Tibial artery (tissue), 4 donors: ENCODE data around the gene KCNK3.
A peak's percentile ranks its signal among the peaks of the same experiment; 100 is the strongest.

Source experiments
- DNase-seq, 2 donors: peaks; one replicate each; pipeline ENCODE4 v3.0.0-alpha.2; 2019
- H3K27ac ChIP-seq, 2 donors: fragments of 200-600 bp; sonication (generic) in 1 of 2; 1 replicate in 1 of 2; 2 replicates in 1 of 2; pipeline ENCODE4 v1.5.1; 2018 to 2019; ENCODE audit warnings: mild to moderate bottlenecking in 1 of 2
- H3K27me3 ChIP-seq, 2 donors: fragments of 200-600 bp; sonication (generic) in 1 of 2; one replicate each; pipeline versions ENCODE4 v1.5.1 to v1.6.0; 2016 to 2019
- H3K36me3 ChIP-seq, 3 donors: fragments of 200-600 bp; sonication (generic) in 2 of 3; one replicate each; pipeline ENCODE4 v1.5.1; 2016 to 2019; ENCODE audit warnings: mild to moderate bottlenecking in 2 of 3
- H3K4me1 ChIP-seq, 4 donors: fragments of 200-600 bp; sonication (generic) in 2 of 4; 1 replicate in 3 of 4; 2 replicates in 1 of 4; pipeline ENCODE4 v1.5.1; 2016 to 2019
- H3K4me3 ChIP-seq, 2 donors: fragments of 200-600 bp; sonication (generic) in 1 of 2; 1 replicate in 1 of 2; 2 replicates in 1 of 2; pipeline ENCODE4 v1.5.1; 2018 to 2019; ENCODE audit warnings: mild to moderate bottlenecking in 2 of 2
- H3K9me3 ChIP-seq, 3 donors: fragments of 200-600 bp; sonication (generic) in 1 of 3; one replicate each; pipeline ENCODE4 v1.5.1; 2016 to 2019
- intact Hi-C: fragments of 100-400 bp; cut with DNase I; formaldehyde crosslinking; loops from one replicate; pipeline ENCODE4 v1.15.0; 2023; ENCODE audit warnings: low total_unique reads
- TF ChIP-seq, protein P1 (sequence below), 2 experiments: fragments of 200-600 bp in 1 of 2; fragments of 450-650 bp in 1 of 2; IDR thresholded peaks; one replicate each; pipeline ENCODE4 v1.5.1; 2017 to 2019; ENCODE audit warnings: antibody characterized with exemption in 2 of 2, mild to moderate bottlenecking in 1 of 2, moderate library complexity in 1 of 2

KCNK3 gene

DNA sequence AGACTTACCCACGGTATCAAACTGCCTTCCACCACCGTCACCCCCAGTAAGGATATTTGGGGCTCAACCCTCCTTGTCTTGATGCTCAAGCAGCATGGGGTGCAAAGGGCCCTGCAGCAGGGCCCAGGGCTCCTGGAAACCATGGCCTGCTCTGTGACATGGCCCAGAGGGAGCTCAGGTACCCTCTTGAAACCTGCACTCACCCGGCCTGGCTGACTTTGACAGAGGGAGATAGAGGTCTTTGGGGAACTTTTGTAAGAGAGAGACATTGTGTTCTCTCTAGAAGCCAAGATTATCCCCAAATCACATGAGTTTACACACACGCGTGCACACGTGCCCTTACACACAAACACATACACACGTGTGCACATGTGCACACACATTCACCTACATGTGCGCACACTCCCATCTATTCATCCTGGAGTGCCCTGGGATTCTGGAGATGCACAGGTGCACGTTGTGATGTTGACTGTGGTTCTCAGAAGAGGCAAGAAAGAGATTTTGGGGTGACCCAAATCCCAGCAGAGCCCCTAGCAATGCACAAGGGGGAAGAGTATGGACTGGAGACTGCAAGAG lies 19.6 kb upstream of the KCNK3 start:
- H3K9me3 ChIP-seq, result no peaks in the 10 kb centered on the region
- intact Hi-C loops, result no loop called here
- TF ChIP-seq, protein P1, sequence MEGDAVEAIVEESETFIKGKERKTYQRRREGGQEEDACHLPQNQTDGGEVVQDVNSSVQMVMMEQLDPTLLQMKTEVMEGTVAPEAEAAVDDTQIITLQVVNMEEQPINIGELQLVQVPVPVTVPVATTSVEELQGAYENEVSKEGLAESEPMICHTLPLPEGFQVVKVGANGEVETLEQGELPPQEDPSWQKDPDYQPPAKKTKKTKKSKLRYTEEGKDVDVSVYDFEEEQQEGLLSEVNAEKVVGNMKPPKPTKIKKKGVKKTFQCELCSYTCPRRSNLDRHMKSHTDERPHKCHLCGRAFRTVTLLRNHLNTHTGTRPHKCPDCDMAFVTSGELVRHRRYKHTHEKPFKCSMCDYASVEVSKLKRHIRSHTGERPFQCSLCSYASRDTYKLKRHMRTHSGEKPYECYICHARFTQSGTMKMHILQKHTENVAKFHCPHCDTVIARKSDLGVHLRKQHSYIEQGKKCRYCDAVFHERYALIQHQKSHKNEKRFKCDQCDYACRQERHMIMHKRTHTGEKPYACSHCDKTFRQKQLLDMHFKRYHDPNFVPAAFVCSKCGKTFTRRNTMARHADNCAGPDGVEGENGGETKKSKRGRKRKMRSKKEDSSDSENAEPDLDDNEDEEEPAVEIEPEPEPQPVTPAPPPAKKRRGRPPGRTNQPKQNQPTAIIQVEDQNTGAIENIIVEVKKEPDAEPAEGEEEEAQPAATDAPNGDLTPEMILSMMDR (IDR thresholded peaks at IDR 0.05), result no peak
- H3K27ac ChIP-seq, result no peak overlapping the region
- H3K4me1 ChIP-seq, result no peaks in the 10 kb centered on the region
- peak in 1 of 2 donors; percentile 17 for DNase-seq
- H3K36me3 ChIP-seq, result no peaks in the 10 kb centered on the region
- H3K4me3 ChIP-seq, result no peak overlapping the region
- H3K27me3 ChIP-seq, result no peaks in the 10 kb centered on the region

DNA sequence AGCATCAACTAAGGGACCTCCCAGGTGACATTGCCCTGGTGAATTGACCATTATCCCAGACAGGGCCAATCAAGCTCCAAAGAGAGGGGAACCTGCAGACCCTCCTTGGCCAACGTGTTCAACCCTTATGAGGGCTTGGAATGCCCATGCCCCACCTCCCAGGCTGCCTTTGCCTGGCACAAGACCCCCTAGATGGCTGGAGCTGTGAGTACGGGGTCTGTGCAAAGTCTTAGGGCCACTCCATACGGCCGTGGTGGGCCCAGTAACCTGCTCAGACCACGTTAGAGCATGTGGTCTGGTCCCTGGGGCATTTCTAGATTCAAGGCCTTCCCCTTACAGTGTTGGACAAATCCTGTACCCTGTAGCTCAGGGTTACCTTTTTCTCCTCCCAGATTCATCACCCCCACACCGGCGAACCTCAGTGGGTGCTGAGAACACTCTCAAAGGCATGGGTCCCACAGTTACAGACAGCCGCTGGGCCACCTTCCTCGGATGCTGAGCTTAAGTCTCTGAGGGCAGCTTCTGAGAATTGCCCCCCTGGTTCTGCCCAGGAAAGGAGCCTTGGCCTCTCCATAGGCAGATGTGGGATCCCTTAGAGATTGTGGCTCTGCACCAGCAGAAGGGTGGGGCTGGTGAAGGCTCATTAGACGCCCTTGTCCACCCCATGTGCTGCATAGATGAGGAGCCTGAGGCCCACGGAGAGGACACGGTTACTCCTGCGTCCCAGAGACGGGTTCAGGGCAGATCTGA lies 18.3 kb upstream of the KCNK3 start:
- Histone ChIP-seq H3K27me3 (no peaks in the 10 kb centered on the region), H3K36me3 (no peaks in the 10 kb centered on the region), H3K27ac (no peak overlapping the region), H3K4me3 (no peak overlapping the region), H3K4me1 (no peaks in the 10 kb centered on the region), H3K9me3 (no peaks in the 10 kb centered on the region)
- intact Hi-C loops, result no loop called here
- TF ChIP-seq, protein P1 (IDR thresholded peaks at IDR 0.05), result no peak
- peak in 1 of 2 donors; percentile 38 for DNase-seq

DNA sequence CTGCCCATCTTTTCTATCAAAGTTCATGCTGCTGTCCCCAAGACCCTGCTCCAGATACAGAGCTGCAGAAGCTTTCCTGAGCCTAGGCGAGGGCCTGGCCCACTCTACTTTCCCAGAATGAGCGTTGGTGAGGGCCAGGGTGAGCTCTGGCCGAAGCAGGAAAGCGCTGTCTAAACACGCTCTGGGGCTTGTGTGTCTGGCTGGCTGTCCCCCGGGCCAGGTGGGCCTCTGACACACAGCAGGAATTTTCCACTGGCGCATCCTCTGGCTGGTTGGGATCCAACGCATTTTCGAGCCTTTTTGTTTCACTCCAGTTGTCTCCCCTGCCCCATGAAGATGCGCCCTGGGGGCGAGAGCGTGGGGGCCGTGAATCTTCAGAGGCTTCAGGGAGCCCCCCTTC lies 17.8 kb upstream of the KCNK3 start:
- Histone ChIP-seq H3K4me1 (no peaks in the 10 kb centered on the region), H3K9me3 (no peaks in the 10 kb centered on the region), H3K27me3 (no peaks in the 10 kb centered on the region), H3K27ac (no peak overlapping the region), H3K36me3 (no peaks in the 10 kb centered on the region), H3K4me3 (no peak overlapping the region)
- intact Hi-C loops, result no loop called here
- TF ChIP-seq, protein P1 (IDR thresholded peaks at IDR 0.05), result no peak
- peak in 1 of 2 donors; percentile 48 for DNase-seq

DNA sequence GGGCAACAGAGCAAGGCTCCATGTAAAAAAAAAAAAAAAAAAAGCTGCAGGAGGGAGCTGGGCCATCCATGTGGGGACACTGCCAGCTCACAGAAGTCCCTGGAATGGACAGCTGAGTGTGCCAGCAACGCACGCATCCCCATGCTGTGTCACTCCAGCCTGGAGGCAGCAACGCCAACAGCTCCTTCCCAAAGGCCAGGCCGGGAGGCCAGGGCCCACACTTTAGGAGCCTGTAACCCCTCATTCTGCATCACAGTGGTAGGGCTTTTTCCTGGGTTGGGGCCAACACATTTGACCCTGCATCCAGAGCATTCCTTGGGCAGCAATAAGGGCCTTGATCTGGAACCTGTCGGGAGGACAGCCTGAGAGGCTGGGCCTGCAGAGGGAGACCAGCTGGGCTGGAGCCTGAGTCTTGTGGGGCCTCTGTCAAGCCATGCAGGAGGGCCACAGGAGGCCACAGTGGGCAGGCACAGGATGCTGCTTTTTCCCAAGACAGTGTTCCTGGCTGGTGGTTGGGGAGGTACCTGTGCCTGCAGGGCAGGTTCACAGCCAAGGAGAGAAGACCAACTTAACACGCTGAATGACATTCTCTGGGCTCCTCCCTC lies 16.8 kb upstream of the KCNK3 start:
- no peaks in the 10 kb centered on the region for H3K4me1 ChIP-seq
- intact Hi-C loops, result no loop called here
- no peaks in the 10 kb centered on the region for H3K9me3 ChIP-seq
- no peaks in the 10 kb centered on the region for H3K27me3 ChIP-seq
- TF ChIP-seq, protein P1 (IDR thresholded peaks at IDR 0.05), result no peak
- peak in 1 of 2 donors; percentile 42 for DNase-seq
- no peak overlapping the region for H3K27ac ChIP-seq
- H3K36me3 ChIP-seq, result no peaks in the 10 kb centered on the region
- H3K4me3 ChIP-seq, result no peak overlapping the region

DNA sequence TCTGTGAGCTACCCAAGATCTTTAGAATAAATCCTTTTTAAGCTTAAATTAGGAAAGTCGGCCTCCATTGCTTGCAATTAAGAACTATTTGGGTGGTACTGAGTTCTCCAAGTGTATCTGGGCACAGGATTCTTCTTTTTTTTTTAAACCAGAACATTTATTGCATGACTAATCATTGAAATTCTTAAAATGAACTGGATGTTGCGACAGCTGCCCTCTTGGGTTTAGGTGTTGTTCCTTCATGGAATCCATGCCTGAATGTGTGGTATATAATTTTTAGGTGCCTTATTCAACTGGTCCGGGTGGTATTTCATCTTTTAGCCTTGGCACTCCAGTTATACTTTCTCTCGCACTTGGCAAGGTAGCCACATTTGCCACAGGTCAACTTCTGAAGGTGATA lies 14.5 kb upstream of the KCNK3 start:
- H3K27me3 ChIP-seq, result no peaks in the 10 kb centered on the region
- intact Hi-C loops, result no loop called here
- TF ChIP-seq, protein P1 (IDR thresholded peaks at IDR 0.05), result no peak
- no peak overlapping the region for H3K27ac ChIP-seq
- no peak overlapping the region for H3K4me3 ChIP-seq
- no peak for DNase-seq
- H3K9me3 ChIP-seq, result no peaks in the 10 kb centered on the region
- peaks cover 0 to 19% (median 10%) of the 10 kb centered on the region in 4 donors for H3K4me1 ChIP-seq
- no peaks in the 10 kb centered on the region for H3K36me3 ChIP-seq
